Activated T-cell treated with anti-CD3 and anti-CD28 coated beads, Interleukin-2, amount 50 U/mL, for 48 hours (primary cell): ENCODE measurements around the gene CHEK2.
"Not testable (repeated sequence)": the region's sequence is repeated elsewhere in the genome, so short reads cannot be mapped to it uniquely, and the experiment has no call there.

Source experiments
- DNase-seq, 2 experiments: peaks; one replicate each; pipeline ENCODE4 v3.0.0-alpha.2; 2020

CHEK2 gene

DNA sequence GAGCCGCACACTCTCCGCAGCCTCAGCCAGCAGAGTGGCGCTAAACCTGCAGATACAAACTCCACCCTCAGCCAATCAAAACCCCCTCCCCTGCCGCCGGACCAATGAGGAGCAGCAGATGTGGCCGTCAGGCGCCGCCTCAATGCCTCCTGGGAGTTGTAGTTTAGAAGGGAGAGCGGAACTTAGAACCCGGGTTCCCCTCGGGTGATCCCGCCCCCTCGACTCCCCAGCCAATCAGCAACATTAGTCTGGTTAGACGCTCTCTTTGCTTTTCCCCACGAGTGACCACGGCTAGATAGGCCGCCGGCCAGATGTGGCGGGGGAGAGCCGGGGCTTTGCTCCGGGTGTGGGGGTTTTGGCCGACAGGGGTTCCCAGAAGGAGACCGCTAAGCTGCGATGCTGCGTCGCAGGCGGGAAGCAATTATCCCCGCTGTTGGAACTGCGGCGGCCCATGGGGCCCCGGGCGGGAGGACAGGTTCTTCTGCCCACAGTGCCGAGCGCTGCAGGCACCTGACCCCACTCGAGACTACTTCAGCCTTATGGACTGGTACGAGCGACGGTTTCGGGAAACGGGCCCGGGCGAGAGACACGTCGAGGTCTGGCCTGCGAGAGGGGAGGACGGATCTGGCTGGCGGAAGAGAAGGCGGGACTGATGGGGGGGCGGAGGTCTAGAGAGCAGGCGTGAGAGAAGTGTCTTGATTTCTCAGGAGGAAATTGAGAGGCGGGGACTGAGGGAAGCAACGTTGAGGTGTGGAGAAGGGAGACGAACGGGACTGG is at the start of gene CHEK2, which contains the start of gene HSCB:
CHEK2 (minus strand) TSS at position 36 of the 777 bp plus-strand sequence. CDS start 7,099 bp downstream, outside the sequence.
HSCB (plus strand) TSS at position 255 of the 777 bp plus-strand sequence; CDS start at position 312, 57 bp downstream.
- peak; percentile 96 to 97 for DNase-seq

DNA sequence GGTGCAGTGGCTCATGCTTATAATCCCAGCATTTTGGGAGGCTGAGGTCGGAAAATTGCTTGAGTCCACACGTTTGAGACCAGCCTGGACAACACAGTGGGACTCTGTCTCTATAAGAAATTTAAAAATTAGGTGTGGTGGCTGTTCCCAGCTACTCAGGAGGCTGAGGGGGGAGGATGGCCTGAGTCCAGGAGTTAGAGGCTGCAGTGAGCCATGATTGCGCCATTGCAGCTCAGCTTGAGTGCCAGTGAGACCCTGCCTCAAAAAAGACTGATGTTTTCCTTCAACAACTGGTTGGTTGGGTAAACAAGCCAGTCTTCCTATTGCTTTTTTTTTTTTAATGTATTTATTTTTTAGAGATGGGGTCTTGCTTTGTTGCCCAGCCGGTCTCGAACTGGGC is 49.5 kb upstream of the CHEK2 start:
- DNase-seq, result no peak

DNA sequence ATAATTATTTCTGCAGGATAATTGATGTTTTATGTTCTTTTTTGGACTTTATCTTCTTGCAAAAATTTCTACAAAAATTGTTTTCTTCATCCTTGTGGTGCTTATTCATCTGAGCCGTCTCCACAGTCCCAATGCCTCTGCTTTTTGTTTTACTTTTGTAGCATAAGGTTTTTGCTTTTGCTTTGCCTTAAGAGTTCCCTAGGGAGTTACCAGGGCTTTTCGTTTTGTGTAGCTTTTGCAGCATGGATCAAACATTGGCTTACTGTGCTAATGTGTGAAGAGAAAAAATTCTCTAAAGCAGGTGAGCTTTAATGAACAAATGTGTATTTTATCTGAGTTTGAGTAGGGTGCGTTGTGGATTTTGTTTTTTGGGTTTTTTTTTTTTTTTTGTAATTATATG is 47.0 kb upstream of the CHEK2 start:
- DNase-seq, result no peak

DNA sequence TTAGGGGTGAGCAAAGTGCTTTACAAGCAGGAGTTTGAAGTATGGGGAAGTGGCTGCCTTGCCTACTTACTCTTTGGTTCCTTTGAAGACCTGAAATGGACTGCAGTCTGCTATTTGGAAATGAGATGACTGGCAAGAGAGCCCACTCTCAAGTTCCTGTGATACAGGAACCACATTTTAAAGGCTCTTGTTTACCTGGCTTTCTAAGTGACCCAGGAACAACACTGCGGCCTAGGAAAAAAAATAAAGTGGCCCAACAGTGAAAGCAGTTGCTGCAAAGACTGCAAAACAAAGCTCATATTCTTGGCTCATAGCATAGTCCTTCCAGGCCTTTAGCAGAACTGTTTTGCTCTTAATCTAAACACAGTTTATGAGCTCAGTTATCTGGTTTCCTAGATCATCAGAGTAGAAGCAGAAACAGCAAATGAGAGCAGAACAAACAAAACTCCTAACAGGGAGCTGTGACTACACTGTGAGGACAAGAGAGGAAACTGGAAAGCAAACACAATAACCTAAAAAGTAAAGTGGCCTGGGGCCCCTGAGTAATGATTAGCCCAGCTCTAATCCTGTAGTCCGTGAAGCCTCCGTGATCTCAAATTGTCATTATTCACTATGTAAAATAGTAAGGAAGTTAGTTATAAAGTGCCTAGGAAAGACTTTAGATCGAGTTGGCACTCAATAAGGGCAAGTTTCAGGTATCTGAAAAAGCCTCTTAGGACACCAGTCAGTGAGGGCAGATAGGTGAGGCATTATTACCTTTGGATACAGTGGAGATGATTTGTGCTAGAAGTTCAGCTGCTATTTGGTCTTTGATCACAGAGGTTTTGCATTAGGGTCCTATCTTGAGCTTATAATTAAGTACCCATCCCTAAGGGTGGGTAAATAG is 42.4 kb upstream of the CHEK2 start:
- DNase-seq, result no peak

DNA sequence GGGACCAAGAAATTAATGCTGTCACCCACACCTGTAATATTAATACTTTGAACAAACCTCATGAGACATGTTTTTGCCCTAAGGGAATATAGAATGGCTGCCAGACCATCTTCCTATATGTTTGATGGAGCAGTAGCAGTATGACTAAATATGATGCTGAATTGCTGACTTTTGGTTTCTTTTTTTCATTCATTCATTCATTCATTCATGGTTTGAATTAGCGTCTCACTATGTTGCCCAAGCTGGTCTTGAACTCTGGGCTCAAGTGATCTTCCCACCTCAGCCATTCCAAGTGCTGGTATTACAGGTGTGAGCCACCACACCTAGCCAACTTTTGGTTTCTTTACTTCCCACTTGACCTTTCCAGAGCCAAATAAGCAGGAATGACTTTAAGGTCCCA is 38.7 kb upstream of the CHEK2 start:
- no peak for DNase-seq

DNA sequence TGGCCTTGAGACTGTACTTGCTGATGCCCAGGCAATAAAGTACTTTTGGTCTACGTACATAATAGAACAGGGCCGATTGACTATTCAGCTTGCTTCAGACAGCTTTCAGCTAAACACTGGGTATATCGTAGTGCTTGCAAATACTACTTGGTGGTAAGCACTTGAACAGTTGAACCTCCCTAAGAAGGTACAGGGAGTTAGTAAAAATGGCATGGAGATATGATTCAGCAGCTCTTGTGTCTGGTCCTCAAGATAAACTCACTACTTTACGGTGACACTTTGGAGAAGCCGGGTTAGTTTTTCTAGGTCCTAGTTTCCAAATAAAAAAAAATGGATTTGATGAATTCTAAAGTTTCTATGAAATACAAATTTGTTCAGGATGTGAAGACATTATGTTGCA is 38.2 kb upstream of the CHEK2 start:
- no peak for DNase-seq

DNA sequence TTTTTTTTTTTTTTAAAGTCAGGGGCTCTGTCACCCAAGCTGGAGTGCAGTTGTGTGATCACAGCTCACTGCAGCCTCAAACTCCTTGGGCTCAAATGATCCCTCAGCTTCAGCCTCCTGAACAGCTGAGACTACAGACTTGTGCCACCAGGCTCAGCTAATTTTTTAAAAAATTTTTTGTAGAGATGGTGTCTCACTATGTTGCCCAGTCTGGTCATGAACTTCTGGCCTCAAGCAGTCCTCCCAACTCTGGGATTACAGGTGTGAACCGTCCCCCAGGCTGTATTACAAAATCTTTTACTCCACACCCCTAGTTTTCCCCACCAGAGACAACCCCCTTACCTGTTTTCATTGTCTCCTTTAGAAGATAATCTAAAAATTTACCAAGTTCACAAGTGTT is 32.8 kb upstream of the CHEK2 start:
- DNase-seq, result no peak

DNA sequence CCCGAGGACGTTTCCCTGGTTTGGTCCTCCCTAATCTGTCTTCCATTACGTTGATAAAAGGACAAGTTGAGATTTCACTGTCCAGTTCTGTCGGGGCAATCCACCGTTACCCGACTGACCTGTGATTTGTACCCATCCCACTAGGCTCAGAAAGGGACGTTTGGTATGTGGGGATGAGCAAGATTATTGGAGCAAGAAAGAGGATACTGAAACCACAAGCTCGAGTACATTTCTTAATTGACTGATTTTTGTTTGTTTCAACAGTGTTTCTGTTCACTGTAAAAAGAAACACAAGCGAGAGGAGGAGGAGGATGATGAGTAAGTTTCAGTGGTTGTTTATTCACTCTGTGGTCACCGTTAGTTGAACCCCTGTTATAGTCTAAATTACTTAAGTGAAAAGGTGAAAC is 31.8 kb upstream of the CHEK2 start:
- DNase-seq, result no peak

DNA sequence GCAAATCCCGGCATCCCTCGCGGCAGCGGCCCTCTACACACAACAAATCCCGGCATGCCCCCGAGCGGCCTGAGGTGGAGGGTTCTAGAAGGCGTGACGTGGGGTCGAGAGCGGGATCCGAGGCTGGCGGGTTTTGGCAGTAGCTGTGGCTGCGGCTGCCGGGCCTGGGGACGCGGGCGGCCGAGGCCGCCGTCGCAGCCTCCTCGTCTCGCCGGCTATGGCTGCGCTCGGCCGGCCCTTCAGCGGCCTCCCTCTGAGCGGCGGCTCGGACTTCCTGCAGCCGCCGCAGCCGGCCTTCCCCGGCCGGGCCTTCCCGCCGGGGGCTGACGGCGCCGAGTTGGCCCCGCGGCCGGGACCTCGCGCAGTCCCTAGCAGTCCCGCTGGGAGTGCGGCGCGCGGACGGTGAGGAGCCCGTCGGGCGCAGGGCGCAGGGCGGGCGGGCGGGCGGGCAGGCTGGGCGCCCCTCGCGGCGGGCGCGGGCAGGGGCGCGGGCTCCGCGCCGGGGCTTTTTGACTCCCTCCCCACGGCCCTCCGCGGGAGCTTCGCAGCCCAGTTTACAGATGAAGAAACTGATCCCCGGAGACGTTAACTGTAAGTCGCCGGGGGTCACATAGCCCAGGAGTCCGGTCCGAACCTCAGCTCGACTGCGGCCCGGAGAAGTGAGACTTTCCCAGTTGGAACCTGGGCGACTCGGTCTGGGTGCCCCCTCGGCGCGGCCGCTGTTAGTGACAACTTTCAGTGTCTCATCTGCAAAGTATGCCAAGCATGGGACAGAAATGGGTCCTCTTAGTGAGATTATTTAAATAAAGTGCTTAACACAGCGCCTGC is 31.2 kb upstream of the CHEK2 start, which contains the start of gene CCDC117:
CCDC117 (plus strand) TSS at position 63 of the 828 bp plus-strand sequence; CDS start at position 218, 155 bp downstream.
- peak; percentile 94 for DNase-seq

DNA sequence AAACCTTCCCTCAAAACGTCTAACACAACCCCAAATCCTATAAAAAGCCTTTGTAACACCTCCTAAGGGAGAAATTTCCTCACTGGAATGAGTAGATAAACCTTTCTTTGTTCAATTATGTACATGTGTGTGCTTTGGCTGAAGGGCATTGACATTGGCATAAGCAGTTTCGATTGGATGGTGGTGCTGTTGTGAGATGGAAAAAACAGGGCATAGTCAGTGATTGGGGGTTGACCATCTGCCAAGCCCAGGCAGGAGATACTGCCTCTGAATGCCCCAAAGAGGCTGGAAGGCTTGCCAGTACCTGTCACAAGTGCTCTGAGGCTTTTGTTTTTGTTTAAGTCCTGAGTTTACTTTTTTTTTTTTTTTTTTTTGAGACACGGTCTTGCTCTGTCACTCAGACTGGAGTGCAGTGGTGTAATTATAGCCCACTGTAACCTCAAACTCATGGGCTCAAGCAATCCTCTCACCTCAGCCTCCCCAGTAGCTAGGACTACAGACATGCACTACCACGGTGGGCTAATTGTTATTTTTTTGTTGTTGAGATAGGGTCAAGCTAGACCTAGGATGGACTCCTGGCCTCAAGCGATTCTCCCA is 29.7 kb upstream of the CHEK2 start:
- no peak for DNase-seq

DNA sequence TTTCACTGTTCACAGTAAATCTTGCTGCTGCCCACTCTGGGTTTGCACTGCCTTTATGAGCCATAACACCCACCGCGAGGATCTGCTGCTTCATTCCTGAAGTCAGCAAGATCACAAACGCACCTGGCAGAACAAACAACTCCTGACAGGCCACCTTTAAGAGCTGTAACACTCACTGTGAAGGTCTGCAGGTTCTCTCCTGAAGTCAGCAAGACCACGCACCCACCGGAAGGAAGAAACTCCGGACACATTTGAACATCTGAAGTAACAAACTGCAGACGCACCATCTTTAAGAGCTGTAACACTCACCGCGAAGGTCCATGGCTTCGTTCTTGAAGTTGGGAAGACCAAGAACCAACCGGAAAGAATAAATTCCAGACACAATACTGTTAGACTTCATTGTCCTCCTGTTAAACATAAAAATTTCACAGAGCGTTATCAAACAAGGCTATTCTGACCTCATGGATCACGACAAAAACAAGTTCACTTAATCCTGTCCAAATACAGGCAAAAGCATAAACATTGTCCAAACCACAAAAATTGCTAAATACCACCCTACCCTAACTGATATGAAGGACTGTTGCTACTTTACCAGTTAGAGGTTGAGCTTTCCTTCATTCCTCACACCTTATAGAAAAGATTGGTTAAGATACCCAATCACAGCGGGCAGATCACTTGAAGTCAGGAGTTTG is 27.9 kb upstream of the CHEK2 start:
- DNase-seq, result no peak

DNA sequence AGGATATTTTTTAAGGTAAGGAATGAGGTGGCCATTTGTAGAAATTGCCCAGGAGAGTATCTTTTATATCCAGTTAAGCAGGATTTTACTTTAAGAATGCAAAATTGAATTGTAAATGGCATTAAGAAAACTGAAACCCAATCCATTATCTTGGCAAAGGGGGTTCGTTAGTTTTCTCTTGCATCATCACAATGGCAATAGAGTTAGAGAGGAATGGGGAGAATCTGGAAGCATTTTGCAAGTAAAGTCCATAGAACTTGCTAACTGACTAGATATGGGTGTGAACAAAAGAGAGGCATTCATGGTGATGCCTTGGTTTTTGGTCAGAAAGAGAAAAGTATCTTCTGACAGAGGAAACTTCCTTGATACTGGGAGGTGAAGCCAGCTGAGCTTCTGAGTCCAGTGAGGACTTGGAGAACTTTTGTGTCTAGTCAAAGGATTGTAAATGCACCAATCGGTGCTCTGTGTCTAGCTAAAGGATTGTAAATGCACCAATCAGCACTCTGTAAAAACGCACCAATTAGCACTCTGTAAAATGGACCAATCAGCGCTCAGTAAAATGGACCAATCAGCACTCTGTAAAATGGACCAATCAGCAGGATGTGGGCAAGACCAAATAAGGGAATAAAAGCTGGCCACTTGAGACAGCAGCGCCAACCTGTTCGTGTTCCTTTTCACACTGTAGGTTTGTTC is 27.2 kb upstream of the CHEK2 start:
- DNase-seq, result peak in 1 of 2 experiments; percentile 16

DNA sequence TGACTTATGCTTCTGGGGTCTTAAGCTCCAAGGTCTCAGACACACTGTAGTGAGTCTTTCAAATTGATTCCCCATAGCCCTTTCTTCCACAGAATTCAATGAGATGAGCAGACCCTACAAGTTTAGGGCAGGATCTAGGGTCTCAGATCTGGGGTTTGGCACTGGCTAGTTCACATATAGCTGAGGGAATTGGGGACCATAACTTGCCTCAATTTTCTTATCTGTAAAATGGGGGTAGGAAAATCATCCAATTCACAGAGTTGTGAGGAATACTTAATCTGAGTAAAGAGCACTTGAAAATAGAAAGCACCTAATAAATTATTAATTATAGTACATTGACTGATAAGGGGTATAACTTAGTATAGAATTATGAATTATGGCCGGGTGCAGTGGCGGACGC is 25.0 kb upstream of the CHEK2 start:
- DNase-seq, result no peak

DNA sequence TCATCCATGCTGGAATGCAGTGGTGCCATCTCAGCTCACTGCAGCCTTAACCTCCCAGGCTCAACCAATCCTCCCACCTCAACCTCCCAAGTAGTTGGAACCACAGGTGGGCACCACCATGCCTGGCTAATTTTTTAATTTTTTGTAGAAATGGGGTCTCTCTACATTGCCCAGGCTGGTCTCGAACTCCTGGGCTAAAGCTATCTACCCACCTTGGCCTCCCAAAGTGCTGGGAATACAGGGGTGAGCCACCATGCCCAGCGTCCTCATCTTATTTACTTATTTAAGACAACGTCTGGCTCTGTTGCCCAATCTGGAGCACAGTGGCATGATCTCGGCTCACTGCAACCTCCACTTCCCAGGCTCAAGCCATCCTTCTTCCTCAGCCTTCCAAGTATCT is 20.4 kb upstream of the CHEK2 start:
- DNase-seq, result not testable (repeated sequence)

DNA sequence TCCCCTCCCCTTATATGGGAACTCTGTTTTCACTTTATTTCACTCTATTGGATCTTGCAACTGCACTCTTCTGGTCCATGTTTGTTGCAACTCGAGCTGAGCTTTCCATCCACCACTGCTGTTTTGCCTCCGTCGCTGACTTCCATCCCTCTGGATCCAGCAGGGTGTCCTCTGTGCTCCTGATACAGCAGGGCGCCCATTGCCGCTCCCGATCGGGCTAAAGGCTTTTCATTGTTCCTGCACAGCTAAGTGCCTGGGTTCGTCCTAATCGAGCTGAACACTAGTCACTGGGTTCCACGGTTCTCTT is 19.8 kb upstream of the CHEK2 start:
- no peak for DNase-seq

DNA sequence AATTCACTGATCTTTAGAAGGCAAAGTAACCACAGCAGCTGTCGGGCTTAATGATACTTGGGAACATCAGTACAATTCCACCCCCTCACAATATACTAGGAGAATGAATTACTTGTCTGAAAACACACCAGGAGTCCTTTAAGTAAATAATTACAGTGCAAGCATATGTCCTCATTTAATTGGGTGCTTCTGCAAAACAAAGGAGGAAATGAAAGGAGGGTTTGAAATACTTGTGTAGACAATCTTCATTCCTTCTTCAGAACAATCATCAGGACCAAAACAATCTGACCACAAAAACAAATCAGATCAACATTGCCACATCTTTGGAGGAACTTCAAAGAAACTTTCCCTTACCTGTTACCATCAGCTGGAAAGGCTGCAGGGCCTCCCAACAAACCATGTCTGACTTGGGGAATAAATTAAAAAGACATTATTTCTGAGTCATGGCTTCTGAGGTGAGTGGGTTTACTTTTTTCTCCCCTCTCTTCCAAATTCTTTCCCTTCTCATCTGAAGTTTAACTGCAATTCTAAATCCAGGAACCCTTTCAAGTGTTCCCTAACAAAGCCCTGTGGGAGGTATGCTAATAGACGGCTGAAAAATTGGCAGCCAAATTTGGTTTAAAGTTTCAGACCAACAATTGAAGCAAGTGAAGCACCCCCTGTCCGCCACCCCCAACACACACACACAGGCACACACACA is 18.4 kb upstream of the CHEK2 start:
- no peak for DNase-seq

DNA sequence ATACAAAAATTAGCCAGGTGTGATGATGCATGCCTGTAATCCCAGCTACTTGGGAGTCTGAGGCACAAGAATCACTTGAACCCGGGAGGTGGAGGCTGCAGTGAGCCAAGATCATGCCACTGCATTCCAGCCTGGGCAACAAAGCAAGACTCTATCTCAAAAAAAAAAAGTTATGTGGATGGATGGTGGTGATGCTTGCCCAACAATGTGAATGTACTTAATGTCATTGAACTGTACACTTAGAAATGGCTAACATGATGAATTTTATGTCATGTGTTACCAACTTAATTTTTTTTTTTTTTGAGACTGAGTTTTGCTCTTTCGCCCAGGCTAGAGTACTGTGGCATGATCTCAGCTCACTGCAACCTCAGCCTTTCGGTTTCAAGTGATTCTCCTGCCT is 12.9 kb upstream of the CHEK2 start:
- DNase-seq, result not testable (repeated sequence)

DNA sequence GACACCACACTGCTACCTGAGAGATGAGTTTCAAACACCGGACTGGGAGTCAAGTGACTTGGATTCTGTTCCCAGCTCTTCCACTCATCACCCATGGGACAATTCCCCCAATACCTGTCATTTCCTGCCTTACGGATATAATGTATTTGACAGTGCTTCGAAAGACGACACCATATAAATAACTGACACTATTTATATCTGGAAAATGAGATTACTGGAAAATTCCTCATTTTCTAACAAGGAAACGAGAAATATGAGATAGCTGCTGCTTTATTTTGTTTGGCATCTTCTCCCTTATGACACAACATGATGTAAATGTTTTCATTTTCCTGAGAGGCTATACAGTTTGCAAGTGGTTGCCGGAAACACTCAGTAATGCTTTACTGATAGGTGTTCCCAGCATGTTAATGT is 8.9 kb upstream of the CHEK2 start:
- no peak for DNase-seq

DNA sequence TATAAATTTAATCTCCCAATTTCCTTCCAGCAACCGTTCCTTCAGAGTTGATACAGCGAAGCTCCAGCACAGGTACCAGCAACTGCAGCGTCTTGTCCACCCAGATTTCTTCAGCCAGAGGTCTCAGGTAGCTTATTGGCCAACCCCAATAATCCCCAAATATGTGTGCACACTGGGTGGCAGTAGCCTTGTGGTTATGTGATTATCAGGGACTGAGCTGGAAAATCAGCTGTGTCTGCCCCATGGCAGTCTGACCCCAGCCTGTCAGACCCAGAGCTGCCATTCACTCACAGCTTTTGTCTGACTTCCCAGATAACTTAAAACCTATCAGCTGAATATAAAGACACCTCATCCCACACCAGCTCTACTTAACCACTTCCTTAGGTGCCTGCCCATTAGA is 2.2 kb upstream of the CHEK2 start:
- DNase-seq, result no peak

DNA sequence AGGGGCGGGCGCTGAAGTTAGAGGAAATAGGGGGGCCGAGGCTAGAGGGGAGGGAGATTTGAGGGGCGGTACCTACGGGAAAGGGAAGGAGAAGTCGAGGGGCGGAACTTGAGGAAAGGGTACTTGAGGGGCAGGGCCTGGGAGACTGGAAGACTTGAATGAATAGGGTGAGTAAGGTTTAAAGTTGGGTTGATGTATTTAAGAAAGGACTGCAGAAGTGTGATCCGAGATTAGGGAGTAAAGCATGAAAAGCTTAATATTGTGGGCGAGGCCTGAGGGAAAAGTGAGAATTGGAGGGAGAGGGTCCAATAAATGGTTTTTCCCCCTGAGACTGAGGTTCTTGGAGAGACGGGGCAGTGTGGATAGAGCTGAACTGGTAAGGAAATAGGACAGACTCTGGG is 942 bp upstream of the CHEK2 start:
- peak in 1 of 2 experiments; percentile 87 for DNase-seq
